ENCODE results near the gene INPP4A. TPM values are rescaled to one million over a fixed set of nuclear protein-coding genes. Genes with fewer than 3 reads are reported as not detected.

The INPP4A gene
- total and polyA plus RNA-seq, 10 of the 15 experiments (the other 5 are each of a cell fraction or from before 2014, with no cell fraction given): 4.7 to 62.3 (median 36.9) TPM

DNA sequence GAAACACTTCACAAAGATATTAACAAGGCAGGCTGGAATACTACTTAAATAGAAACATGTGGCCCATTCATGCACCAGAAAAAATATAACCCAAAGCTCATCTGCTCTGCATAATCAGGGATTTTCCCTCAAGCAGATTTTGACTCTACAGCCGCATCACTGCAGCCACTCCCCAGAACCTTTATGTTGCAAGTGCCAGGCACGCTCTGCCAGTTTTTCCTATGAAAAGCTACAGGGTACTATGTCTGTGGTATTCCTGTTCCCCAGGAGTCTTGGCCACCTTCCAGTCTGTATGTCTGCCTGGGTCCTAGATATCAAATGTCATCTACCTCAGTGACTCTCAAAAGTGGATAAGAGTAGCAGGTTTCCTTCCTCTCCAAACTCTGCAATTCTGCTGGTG is 159.9 kb downstream of the INPP4A start:
- Histone ChIP-seq H3K4me2 (ENCODE audit: control insufficient read depth, insufficient read depth) (no peak overlapping the region), H3K4me3 (no peak overlapping the region), H3K36me3 (ENCODE audit: control insufficient read depth in 2 of 2, insufficient read depth in 2 of 2, low read length in 1 of 2) (peaks cover 0 to 16% of the 10 kb centered on the region in 2 experiments; a peak in 2 of 4 replicates), H3K9ac (ENCODE audit: control insufficient read depth, insufficient read depth, low read length) (no peak overlapping the region), H3K27ac (ENCODE audit: control insufficient read depth, insufficient read depth) (no peak overlapping the region), H4K20me1 (ENCODE audit: control insufficient read depth, insufficient read depth) (no peaks in the 10 kb centered on the region), H3K79me2 (ENCODE audit: control insufficient read depth, insufficient read depth, low read length) (peaks cover 38% of the 10 kb centered on the region), H3K4me1 (ENCODE audit: control insufficient read depth, insufficient read depth, low read length) (0 out of 2 replicates have a peak, but pooled peaks cover 5% of the 10 kb centered on the region), H3K9me3 (replicated peaks; ENCODE audit: control insufficient read depth, insufficient read depth, low read length) (no peaks in the 10 kb centered on the region; the same call in 2 of the 3 replicates), H2AFZ (ENCODE audit: control insufficient read depth, low read depth, low read length) (no peak overlapping the region), H3K27me3 (replicated peaks in 1 of 2; ENCODE audit: control insufficient read depth in 2 of 2, insufficient read depth in 2 of 2, low read length in 1 of 2) (no peaks in the 10 kb centered on the region)
- FAIRE-seq (no peak), DNase-seq (ENCODE audit: low read depth, low spot score) (no peak), ATAC-seq (no peak)
- BruUV-seq (replicated peaks): no TSS peak
- POLR2A ChIA-PET: no interaction called here
- 23% methylated on average over 2 of the region's 2 CpGs for WGBS (ENCODE audit: insufficient coverage, insufficient replicate concordance, low lambda C conversion rate, missing lambda C conversion rate)
- CTCF ChIA-PET: no interaction called here
- TF ChIP-seq NR2C2 (IDR thresholded peaks at IDR 0.05; ENCODE audit: borderline replicate concordance, control insufficient read depth, insufficient read length, low read depth): no peak
- no peak for TF ChIP-seq SUPT20H (IDR thresholded peaks at IDR 0.05; ENCODE audit: borderline replicate concordance, control insufficient read depth, low read depth, low read length)
- TF ChIP-seq POU2F2 (IDR thresholded peaks at IDR 0.05; ENCODE audit: borderline replicate concordance, low read depth, low read length): peak; percentile 28; the same call in 1 of the 3 replicates
- intact Hi-C loops (cut with micrococcal nuclease; ENCODE audit: unreplicated experiment) (no loop called here), in situ Hi-C loops (cut with MboI) (loop anchor here (5.0 kb wide), 1 partner anchor 192 kb away; no protein-coding TSS in a partner anchor)
- SMC1A ChIA-PET (ENCODE audit: uncharacterized antibody, unreplicated experiment): interaction anchor here (0.6 to 1.2 kb wide), 2 partner anchors 191 to 233 kb away, joined by 3 to 4 read pairs; no protein-coding TSS in a partner anchor
- RAD21 ChIA-PET (ENCODE audit: unreplicated experiment): no interaction called here

DNA sequence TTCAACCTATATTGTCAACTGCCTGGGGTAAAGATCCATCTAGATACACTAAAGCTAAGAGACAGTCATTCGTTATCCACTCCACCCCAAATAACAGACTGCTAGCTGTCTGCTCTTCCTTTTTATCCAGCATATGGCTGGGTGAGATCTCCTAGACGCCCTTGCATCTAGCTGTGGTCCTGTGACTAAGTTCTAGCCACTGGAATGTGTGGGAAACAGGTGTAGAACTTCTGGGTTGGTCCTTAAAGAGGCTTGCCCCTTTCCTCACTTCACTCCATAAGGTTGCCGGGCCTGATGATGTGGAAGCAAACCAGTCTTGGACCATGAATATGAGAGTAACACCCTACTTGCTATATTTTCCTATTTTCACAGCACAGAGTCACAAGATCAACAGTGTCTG is 160.4 kb downstream of the INPP4A start:
- ChIA-PET POLR2A (no interaction called here), RAD21 (ENCODE audit: unreplicated experiment) (no interaction called here), SMC1A (ENCODE audit: uncharacterized antibody, unreplicated experiment) (interaction anchor here (1.2 kb wide), 1 partner anchor 192 kb away, joined by 3 read pairs; no protein-coding TSS in a partner anchor), CTCF (interaction anchor here (2.6 kb wide), 1 partner anchor 44 kb away, joined by 6 read pairs; no protein-coding TSS in a partner anchor)
- intact Hi-C loops (cut with micrococcal nuclease; ENCODE audit: unreplicated experiment) (loop anchor here (5.0 kb wide), 1 partner anchor 138 kb away; no protein-coding TSS in a partner anchor), in situ Hi-C loops (cut with MboI) (no loop called here)
- H4K20me1 ChIP-seq (ENCODE audit: control insufficient read depth, insufficient read depth): no peaks in the 10 kb centered on the region
- no peak overlapping the region for H3K4me3 ChIP-seq
- ATAC-seq (no peak), DNase-seq (ENCODE audit: low read depth, low spot score) (no peak), FAIRE-seq (no peak)
- no peaks in the 10 kb centered on the region; the same call in 2 of the 3 replicates for H3K9me3 ChIP-seq (replicated peaks; ENCODE audit: control insufficient read depth, insufficient read depth, low read length)
- WGBS (ENCODE audit: insufficient coverage, insufficient replicate concordance, low lambda C conversion rate, missing lambda C conversion rate): 85% methylated on average over 3 of the region's 3 CpGs
- no peak overlapping the region for H3K9ac ChIP-seq (ENCODE audit: control insufficient read depth, insufficient read depth, low read length)
- no peaks in the 10 kb centered on the region for H3K27me3 ChIP-seq (replicated peaks in 1 of 2; ENCODE audit: control insufficient read depth in 2 of 2, insufficient read depth in 2 of 2, low read length in 1 of 2)
- BruUV-seq (replicated peaks): no TSS peak
- H3K4me1 ChIP-seq (ENCODE audit: control insufficient read depth, insufficient read depth, low read length): peaks cover 5% of the 10 kb centered on the region; the same call in 1 of the 2 replicates
- H3K79me2 ChIP-seq (ENCODE audit: control insufficient read depth, insufficient read depth, low read length): peaks cover 43% of the 10 kb centered on the region
- H3K27ac ChIP-seq (ENCODE audit: control insufficient read depth, insufficient read depth): no peak overlapping the region
- no peak overlapping the region for H3K4me2 ChIP-seq (ENCODE audit: control insufficient read depth, insufficient read depth)
- peaks cover 0 to 16% of the 10 kb centered on the region in 2 experiments; a peak in 2 of 4 replicates for H3K36me3 ChIP-seq (ENCODE audit: control insufficient read depth in 2 of 2, insufficient read depth in 2 of 2, low read length in 1 of 2)
- no peak for TF ChIP-seq POLR2A (IDR thresholded peaks at IDR 0.05; ENCODE audit: low read depth, low read length)
- no peak overlapping the region for H2AFZ ChIP-seq (ENCODE audit: control insufficient read depth, low read depth, low read length)

All from GM12878 (cell line).